Uterus (tissue), 4 donors: ENCODE measurements around the gene FAM120A. TPM values are rescaled to one million over a fixed set of nuclear protein-coding genes. Genes with fewer than 3 reads are reported as not detected.

Experiments used
- DNase-seq, 2 donors: peaks; one replicate each; pipeline ENCODE4 v3.0.0-alpha.2; 2019 to 2020
- H3K27ac ChIP-seq, 2 donors: fragments of 200-600 bp; sonication (generic); 1 replicate in 1 of 2; 2 replicates in 1 of 2; pipeline ENCODE4 v1.5.1; 2016 to 2018
- H3K27me3 ChIP-seq, 2 donors: fragments of 200-600 bp; sonication (generic); one replicate each; pipeline ENCODE4 v1.5.1; 2018 to 2019; ENCODE audit warnings: control low read depth in 1 of 2
- H3K36me3 ChIP-seq, 2 donors: fragments of 200-600 bp; sonication (generic); one replicate each; pipeline ENCODE4 v1.5.1; 2019; ENCODE audit warnings: control low read depth in 1 of 2
- H3K4me1 ChIP-seq, 2 donors: fragments of 200-600 bp; sonication (generic); one replicate each; pipeline ENCODE4 v1.5.1; 2018 to 2019; ENCODE audit warnings: control low read depth in 1 of 2
- H3K4me3 ChIP-seq, 2 donors: fragments of 200-600 bp; sonication (generic); 1 replicate in 1 of 2; 2 replicates in 1 of 2; pipeline ENCODE4 v1.5.1; 2018 to 2019; ENCODE audit warnings: mild to moderate bottlenecking in 1 of 2
- H3K9me3 ChIP-seq, 2 donors: fragments of 200-600 bp; sonication (generic); one replicate each; pipeline ENCODE4 v1.5.1; 2019; ENCODE audit warnings: control low read depth in 1 of 2
- POLR2A ChIP-seq, 2 donors: fragments of 450-650 bp; IDR thresholded peaks; one replicate each; pipeline ENCODE4 v1.6.1; 2016; ENCODE audit warnings: antibody characterized with exemption in 2 of 2, mild to moderate bottlenecking in 1 of 2, moderate library complexity in 1 of 2
- intact Hi-C: fragments of 100-400 bp; cut with DNase I; formaldehyde crosslinking; loops from one replicate; pipeline ENCODE4 v1.15.1; 2023; ENCODE audit warnings: low total_unique reads
- microRNA-seq: library from miRNA; unstranded; fragments of <30 nt; microRNA quantifications from one replicate; pipeline ENCODE4, GENCODE V29; 2016; ENCODE audit warnings: borderline microRNAs expressed, borderline replicate concordance
- small RNA-seq: library from RNA; depleted of rRNA; stranded (forward); fragments of <200 nt; gene quantifications from one replicate; pipeline ENCODE3, GENCODE V24; 2016
- total RNA-seq, 4 donors: library from RNA; depleted of rRNA in 3 of 4; stranded (reverse); fragments of >200 nt in 3 of 4; gene quantifications; one replicate each; pipeline versions ENCODE4 v1.1.0 to v1.2.4, GENCODE V29; 2014 to 2023
- TF ChIP-seq, protein P1 (sequence below), 4 experiments: fragments of 200-600 bp in 2 of 4; fragments of 450-650 bp in 2 of 4; sonication (generic) in 2 of 4; IDR thresholded peaks; one replicate each; pipeline ENCODE4 v1.5.1; 2016 to 2019; ENCODE audit warnings: antibody characterized with exemption in 4 of 4, mild to moderate bottlenecking in 2 of 4, moderate library complexity in 1 of 4
- donor health status: DM: yes; HTN: yes; CAD: no.

FAM120A gene
- total RNA-seq, 4 donors from 2014 or later, result 36.8 to 110 (median 103) TPM

DNA sequence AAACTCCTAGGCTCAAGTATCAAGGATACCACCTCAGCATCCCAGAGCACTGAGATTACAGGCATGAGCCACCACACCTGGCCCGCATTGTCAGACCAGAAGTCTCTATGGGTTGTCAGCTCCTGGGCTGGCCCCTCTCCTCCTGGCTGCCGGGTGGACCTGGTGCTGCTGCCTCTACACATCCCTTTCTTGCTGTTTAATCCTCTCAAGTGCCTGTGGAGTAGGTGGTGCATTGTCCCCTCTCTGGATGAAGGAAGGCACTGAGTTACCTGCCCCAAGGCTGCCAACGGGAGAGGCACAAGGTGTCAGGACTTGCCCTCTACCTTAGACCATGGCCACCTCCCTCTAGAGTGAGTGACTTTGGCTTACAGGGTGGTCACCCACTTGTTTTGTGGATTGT lies 162.3 kb downstream of the FAM120A start:
- intact Hi-C loops, result no loop called here
- Histone ChIP-seq H3K27ac (no peak overlapping the region), H3K9me3 (peaks cover 0 to 16% of the 10 kb centered on the region in 2 donors)

DNA sequence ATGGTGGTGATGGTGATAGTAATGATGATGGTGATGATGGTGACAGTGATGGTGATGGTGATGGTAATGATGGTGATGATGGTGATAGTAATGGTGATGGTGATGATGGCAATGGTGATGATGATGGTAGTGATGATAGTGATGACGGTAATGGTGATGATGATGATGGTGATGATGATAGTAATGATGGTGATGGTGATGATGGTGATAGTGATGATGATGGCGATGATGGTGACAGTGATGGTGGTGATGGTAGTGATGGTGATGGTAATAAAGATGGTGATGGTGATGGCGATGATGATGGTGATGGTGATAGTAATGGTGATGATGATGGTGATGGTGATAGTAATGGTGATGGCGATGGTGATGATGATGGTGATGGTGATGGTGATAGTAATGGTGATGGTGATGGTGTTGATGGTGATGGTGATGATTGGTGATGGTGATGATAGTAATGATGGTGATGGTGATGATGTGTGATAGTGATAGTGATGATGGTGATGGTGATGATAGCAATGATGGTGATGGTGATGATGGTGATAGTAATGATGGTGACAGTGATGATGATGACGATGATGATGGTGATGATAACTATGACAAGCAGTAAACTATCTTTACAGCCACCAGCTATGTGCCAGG lies 163.5 kb downstream of the FAM120A start:
- TF ChIP-seq POLR2A (IDR thresholded peaks at IDR 0.05), result no peak
- TF ChIP-seq, protein P1, sequence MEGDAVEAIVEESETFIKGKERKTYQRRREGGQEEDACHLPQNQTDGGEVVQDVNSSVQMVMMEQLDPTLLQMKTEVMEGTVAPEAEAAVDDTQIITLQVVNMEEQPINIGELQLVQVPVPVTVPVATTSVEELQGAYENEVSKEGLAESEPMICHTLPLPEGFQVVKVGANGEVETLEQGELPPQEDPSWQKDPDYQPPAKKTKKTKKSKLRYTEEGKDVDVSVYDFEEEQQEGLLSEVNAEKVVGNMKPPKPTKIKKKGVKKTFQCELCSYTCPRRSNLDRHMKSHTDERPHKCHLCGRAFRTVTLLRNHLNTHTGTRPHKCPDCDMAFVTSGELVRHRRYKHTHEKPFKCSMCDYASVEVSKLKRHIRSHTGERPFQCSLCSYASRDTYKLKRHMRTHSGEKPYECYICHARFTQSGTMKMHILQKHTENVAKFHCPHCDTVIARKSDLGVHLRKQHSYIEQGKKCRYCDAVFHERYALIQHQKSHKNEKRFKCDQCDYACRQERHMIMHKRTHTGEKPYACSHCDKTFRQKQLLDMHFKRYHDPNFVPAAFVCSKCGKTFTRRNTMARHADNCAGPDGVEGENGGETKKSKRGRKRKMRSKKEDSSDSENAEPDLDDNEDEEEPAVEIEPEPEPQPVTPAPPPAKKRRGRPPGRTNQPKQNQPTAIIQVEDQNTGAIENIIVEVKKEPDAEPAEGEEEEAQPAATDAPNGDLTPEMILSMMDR (IDR thresholded peaks at IDR 0.05), result no peak
- intact Hi-C loops, result no loop called here
- Histone ChIP-seq H3K27ac (no peak overlapping the region), H3K27me3 (no peaks in the 10 kb centered on the region), H3K9me3 (peaks cover 0 to 5% of the 10 kb centered on the region in 2 donors), H3K4me1 (peaks cover 0 to 5% of the 10 kb centered on the region in 2 donors), H3K36me3 (no peaks in the 10 kb centered on the region), H3K4me3 (no peak overlapping the region)
- DNase-seq, result no peak

More for the DNA sequence above, 162.3 kb downstream of the FAM120A start:
- H3K36me3 ChIP-seq, result no peaks in the 10 kb centered on the region
- TF ChIP-seq, protein P1 (IDR thresholded peaks at IDR 0.05), result no peak
- TF ChIP-seq POLR2A (IDR thresholded peaks at IDR 0.05), result no peak
- no peaks in the 10 kb centered on the region for H3K27me3 ChIP-seq
- no peaks in the 10 kb centered on the region for H3K4me1 ChIP-seq
- H3K4me3 ChIP-seq, result no peak overlapping the region
- no peak for DNase-seq

Small RNA genes within 50 kb of the gene (microRNA-seq; reads per million reads assigned to microRNA genes)
- not detected for gene MIR548AU

Small RNA genes within 50 kb of the gene (small RNA-seq; reads per million reads assigned to genes)
- gene RF00019, result not detected

Other genes with a start within 250 kb of the FAM120A start
- 10 to 100 TPM in 3 of 4 donors, 1 to 10 TPM in 1; 8.5 to 45.2 (median 39.1) TPM for gene FAM120AOS, start 1.9 kb downstream of the FAM120A start, total RNA-seq
- 10 to 100 TPM in 3 of 4 donors, 1 to 10 TPM in 1; 7.7 to 54.5 (median 25.0) TPM for gene PHF2, start 124.9 kb downstream of the FAM120A start, total RNA-seq